SK-N-SH (cell line): ENCODE data around the gene ACOXL.

Experiments used
- EP300 ChIP-seq, 2 experiments: IDR thresholded peaks; 2 replicates each; pipeline versions ENCODE4 v1.4.0 to v1.6.1; 2012; ENCODE audit warnings: borderline replicate concordance in 1 of 2, low read depth in 1 of 2, low read length in 1 of 2
- GABPA ChIP-seq: IDR thresholded peaks from 2 replicates; pipeline ENCODE4 v1.4.0; 2012; ENCODE audit warnings: low read depth, mild to moderate bottlenecking
- NRF1 ChIP-seq: IDR thresholded peaks from 2 replicates; pipeline ENCODE4 v1.6.1; 2012; ENCODE audit warnings: low read depth, mild to moderate bottlenecking, low read length
- SMC3 ChIP-seq: IDR thresholded peaks from 2 replicates; pipeline ENCODE4 v1.6.1; 2012; ENCODE audit warnings: low read depth, low read length, improper control_type of control experiment
- TAF1 ChIP-seq: IDR thresholded peaks from 2 replicates; pipeline ENCODE4 v1.6.1; 2012; ENCODE audit warnings: low read depth, mild to moderate bottlenecking, low read length, moderate library complexity, borderline replicate concordance
- TF ChIP-seq, protein P1 (sequence below): fragments of 200-600 bp; sonication (generic); IDR thresholded peaks from 2 replicates; pipeline ENCODE4 v1.6.1; 2017; ENCODE audit warnings: antibody characterized with exemption, mild to moderate bottlenecking, moderate library complexity

DNA sequence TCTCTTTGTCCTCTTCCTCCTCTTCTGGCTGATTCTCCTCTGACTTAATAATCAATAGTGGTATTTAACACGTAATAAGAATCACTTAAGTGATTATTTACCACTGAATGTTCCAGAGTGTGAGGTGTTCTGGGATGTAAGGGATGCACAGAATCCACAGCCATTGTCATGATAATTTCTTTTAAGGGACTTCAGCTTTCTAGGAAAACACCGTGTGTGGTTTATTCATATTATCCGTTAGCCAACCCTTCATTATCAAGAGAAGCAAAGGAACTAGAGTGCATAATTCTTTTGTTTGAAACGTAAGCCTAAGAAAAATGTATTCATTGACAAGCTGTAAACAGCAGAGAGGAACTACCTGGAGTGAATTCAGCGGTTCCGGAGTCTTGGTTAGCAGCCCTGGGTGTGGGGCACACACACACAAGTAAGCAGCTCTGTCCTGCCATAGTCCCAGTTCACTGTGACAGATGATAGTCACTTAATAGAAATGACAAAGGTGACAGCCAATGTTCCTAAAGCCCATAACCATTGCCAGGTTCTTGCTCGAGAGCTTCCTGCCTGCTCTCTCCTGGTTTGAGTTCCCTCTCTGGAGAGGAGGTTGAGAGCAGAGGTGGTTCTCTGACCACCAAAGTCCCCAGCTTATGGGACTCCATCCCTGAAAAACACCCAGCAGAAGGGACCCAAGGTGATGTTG lies 101.9 kb downstream of the ACOXL start:
- TF ChIP-seq NRF1 (no peak), TAF1 (no peak), SMC3 (no peak), GABPA (no peak), EP300 (IDR thresholded peaks at IDR 0.05; ENCODE audit: borderline replicate concordance in 1 of 2, low read depth in 1 of 2, low read length in 1 of 2) (no peak)
- TF ChIP-seq, protein P1, sequence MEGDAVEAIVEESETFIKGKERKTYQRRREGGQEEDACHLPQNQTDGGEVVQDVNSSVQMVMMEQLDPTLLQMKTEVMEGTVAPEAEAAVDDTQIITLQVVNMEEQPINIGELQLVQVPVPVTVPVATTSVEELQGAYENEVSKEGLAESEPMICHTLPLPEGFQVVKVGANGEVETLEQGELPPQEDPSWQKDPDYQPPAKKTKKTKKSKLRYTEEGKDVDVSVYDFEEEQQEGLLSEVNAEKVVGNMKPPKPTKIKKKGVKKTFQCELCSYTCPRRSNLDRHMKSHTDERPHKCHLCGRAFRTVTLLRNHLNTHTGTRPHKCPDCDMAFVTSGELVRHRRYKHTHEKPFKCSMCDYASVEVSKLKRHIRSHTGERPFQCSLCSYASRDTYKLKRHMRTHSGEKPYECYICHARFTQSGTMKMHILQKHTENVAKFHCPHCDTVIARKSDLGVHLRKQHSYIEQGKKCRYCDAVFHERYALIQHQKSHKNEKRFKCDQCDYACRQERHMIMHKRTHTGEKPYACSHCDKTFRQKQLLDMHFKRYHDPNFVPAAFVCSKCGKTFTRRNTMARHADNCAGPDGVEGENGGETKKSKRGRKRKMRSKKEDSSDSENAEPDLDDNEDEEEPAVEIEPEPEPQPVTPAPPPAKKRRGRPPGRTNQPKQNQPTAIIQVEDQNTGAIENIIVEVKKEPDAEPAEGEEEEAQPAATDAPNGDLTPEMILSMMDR, result no peak
